ENCODE results near the gene GFOD1.
"Not testable (repeated sequence)": the region's sequence is repeated elsewhere in the genome, so short reads cannot be mapped to it uniquely, and the experiment has no call there.

Gene GFOD1

DNA sequence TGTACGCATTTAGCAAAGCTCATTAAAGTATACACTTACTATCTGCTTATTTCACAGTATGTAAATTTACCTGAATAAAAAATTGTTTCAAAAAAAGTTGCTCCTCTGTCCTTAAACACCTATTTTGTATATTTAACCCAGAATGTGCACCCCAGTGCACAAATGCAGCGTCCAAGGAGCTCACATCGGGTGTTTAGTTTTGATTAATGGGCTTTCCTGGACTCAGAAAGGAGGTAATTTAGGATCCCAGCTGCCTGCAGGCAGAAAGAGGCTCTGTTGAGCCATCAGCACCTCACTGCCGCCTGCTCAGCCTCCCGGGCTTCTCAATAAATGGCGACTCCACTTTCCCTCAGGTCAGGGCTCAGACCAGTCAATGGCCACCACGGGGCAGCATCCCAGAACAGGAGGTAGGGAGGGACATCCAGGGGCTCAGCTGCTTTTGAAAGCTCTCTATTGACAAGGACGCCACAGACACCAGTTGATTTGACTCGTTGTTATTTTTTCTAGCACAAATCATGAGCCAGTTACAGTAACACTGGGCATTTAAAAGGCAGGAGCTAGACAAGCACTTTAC, 88.9 kb downstream of the GFOD1 start:
- DNase-seq = no peak

DNA sequence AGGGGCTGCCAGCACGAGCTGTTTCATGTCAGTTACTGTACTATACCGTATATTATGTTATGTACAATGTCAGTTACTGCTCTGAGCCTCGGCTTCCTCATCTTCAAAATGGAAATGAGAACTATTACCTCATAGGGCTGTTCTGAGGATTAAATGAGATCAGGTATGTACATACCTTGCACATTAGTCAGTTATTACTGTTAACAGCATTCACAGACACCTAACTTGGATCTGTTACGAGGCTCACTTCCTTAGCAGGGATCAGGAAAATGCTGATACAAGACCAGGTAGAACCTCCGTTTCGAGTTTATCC, 89.4 kb downstream of the GFOD1 start:
- no peak for DNase-seq

DNA sequence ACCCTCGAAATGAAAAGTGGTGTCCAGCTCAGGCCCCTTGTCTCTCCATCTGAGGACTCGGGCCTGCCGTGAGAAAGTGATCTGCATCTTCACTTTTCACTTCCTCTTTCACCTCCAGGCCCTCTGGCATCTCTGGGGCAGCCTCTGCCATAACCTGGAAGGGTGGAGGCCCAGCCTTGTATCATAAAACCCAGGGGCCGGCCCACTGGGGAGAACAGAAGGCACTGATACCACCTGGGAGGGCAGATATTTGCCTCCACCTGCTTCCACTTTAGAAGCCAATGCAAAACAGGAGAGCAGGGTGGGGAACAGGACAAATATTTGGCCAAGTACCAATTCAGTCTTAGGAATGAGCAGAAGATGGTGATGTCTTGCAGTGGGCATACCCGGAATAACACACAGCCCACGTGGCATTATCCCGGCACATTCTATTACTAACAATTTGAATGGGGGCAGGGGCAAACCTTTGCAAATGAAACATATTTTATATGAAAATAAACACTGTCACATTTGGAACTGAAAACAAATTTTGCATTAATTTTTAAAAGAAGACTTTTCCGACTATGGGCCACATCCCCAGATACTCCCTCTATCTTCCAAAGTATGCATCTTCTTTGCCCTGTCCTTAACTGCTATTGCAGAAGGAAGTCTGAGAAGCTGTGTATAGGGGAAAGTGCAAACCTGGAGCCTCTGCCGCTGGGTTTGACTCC, 89.9 kb downstream of the GFOD1 start:
- no peak for DNase-seq

DNA sequence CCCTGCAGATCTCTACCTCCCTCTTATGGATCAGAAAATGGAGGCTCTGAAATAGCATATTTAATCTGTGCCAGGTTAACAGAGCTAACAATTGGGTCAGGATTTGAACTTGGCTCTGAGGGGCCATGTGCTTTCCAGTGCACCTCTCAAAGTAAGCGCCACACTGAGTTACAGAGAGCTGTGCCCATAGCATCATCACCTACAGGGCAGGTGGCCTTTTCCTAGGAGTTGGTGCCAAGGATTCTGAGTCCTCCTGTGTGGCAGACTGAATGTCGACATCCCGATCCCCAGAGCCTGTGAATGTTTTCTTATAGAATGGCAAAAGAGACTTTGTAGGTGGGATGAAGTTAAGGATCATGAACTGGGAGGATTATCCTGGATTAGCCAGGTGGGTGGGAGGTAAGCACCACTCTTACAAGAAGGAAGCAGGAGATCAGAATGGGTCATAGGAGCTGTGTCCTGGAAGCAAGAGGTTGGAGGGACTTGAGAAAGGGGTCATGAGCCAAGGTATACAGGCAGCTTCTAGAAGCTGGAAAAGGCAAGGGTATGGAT, 91.1 kb downstream of the GFOD1 start:
- no peak for DNase-seq

DNA sequence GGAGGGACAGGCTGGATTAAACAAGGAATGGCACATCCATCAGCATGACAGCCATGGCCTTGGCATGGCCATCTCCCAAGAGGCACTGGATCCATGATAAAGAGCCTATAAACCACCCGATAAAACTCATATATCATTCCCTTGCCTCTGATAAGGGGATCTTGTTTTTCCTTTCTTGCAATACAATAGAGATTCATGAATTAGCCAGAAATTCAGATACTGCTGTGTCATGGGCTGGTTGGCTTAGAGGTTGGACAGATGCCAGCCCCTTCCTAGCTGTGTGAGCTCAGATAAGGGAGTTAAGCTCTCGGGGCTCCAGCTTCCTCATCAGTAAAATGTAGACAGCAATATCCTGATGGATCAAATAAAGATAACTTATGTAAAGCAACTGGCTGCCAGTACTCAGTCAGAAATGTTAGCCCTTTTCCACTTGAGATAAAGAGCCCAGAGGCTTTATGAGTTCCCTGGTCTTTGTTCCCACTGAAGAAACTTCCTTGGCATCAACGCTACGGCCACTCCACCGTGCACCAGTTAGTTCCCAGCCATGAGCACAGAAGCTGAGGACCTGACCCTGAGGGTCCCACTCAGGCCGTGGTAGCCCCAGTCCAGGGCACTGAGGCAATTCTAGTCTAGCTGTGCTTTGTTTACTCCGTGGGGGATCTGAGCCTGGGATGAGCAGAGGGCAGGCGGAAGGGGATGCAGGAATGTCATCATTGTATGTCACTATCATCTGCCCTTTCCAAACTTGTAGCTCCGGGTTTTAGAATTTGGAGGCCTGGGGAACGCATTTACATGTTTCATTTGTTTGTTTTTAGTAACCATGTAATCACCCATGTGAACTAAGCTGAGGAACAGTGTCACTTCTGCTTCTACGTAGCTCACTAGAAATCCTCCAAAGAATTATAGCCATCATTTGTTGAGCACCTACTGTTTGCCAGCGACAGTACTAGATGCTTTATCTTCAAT, 91.8 kb downstream of the GFOD1 start:
- DNase-seq = no peak

DNA sequence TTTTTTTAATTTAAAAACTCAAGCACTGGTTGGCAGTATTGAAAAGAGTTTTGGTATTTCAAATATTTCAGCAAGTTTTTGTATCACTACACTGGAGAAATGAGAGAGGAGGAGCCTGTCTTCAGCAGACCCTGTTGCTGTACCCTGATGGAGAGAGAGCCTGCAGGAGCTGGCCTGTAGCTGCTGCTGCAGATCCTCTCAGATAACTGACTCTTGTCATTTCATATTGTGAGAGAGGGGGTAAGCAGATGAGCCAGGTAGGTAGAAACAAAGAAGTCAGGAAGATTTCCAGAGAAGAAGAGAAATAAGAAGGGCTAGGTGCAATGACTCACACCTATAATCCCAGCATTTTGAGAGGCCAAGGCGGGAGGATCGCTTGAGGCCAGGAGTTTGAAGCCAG, 94.9 kb downstream of the GFOD1 start:
- no peak for DNase-seq

DNA sequence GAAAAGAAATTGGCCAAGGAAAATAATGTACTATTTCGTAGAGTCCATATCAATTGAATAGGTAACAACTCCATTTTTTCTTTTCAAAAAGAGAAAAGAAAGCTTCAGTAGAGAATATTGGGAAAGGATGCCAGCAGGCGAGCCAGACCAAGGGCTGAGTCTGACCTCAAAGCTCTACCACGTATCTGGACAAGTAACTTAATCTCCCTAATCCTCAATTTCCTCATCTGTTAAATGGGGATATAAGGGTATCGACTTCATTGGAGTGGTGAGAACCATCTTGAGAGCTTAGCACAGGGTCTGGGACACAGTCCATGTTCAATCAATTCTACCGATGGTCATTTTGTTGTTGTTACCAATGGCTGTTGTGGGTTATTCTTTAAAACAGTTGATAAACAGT, 95.9 kb downstream of the GFOD1 start:
- DNase-seq = no peak

DNA sequence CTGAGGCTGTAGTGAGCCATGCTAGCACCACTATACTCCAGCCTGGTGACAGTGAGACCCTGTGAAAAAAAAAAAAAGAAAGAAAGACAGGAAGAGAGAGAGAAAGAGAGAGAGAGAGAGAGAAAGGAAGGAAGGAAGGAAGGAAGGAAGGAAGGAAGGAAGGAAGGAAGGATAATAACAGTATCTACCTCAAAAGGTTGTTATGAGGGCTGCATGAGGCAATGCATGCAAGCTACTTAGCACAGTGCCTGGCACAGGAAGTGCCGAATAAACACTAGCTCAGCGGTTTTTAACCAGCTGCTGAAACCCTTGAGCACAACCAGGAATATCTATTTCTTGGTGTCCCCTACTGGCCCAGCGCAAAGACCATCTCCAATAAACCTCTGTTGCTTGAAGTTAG, 96.7 kb downstream of the GFOD1 start:
- DNase-seq = no peak

DNA sequence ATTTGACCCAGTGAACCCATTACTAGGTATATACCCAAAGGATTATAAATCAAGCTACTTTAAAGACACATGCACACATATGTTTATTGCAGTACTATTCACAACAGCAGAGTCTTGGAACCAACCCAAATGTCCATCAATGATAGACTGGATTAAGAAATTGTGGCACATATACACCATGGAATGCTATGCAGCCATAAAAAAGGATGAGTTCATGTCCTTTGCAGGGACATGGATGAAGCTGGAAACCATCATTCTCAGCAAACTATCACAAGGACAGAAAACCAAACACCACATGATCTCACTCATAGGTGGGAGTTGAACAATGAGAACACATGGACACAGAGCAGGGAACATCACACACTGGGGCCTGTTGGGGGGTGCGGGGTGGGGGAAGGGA, 98.2 kb downstream of the GFOD1 start:
- not testable (repeated sequence) for DNase-seq

DNA sequence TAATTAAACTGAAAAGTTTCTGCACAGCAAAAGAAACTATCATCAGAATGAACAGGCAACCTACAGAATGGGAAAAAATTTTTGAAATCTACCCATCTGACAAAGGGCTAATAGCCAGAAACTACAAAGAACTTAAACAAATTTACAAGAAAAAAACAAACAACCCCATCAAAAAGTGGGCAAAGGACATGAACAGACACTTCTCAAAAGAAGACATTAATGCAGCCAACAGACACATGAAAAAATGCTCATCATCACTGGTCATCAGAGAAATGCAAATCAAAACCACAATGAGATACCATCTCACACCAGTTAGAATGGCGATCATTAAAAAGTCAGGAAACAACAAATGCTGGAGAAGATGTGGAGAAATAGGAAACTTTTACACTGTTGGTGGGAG, 98.6 kb downstream of the GFOD1 start:
- not testable (repeated sequence) for DNase-seq

DNA sequence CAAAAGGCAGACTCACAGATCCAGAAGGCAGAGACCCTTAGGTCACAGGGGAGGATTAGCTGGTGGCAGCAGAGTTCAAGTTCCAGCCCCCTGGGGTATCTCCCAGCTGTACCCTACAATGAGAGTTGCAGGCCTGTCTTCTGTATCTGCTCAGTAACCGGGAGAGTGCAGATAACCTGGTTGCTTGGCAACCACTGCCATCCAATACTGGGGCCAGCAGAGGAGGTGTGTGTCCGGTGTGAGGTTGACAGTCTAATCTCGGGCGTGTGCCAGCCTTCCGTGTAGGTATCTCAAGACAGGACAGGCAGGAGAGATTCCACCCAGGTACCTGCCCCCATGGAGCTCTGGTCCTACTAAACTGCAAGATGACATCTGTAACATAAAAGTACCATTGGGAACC, 102.4 kb downstream of the GFOD1 start:
- no peak for DNase-seq

DNA sequence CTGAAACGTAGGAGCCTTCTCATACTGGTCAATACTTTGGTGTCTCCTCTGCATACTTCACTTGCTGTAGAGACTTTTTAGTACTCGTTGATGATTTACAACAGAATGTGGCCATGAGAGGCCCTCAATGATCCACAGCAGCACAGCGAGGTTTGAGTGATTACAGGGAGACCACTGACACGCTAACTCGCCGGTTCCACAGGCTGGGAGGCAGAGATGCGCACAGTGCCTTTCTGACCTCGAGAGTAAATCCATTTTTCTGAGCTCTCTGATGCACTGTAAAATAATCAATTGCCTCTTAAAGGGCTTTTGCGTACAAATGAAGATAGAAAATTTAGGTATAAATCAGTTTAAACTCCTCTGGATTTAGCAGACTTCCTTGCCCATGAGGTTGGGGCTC, 102.9 kb downstream of the GFOD1 start:
- no peak for DNase-seq

DNA sequence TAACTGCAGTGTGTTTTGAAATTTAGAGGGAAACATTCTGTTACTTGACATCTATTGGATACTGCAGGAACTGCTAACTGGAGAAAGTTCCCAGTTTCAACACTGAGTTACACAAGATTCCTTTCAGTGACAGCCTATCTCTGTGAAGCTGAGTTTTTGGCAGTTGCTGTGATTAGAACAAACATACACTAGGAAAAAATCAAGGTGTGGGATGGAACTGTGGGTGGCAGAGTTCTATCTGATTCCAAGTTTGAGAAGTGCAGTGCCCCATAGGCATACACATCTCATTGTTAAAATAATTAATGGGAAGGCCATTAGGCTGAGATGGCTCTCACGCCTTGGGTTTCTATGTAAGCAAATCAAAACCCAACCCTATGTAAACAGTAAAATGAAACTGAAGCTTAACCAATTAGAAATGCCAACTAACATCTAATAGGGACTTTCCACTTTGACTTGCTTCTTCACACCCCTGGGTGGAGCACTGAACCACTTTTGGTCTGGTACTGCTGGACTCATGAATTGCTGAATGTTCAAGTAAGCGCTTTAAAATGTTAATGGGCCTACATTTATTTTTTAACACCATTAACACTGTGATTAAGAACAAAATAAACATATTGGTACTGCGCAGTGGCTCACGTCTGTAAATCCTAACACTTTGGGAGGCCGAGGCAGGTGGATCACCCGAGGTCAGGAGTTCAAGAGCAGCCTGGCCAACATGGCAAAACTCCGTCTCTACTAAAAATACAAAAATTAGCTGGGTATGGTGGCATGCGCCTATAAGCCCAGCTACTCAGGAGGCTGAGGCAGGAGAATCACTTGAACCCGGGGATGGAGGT, 103.9 kb downstream of the GFOD1 start:
- peak; percentile 9 to 13 for DNase-seq

DNA sequence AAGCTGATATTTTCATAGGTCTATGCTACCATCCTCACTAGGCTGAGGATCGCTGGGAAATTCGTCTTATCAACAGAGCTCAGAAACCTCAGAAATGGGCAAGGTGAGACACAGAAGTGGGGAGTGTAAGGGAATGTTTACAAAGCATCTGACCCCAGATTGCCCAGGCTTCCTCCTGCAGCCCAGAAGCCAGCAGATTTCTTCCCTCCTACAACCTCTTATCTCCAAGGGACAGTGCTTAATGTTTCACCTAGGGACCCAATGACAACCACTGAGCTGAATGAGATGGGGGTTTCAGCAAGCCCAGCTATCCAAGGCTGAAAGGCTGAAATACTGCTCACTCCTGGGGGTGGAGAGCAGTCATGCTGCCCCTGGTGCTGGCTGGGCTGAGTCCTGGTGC, 106.6 kb downstream of the GFOD1 start:
- no peak for DNase-seq

DNA sequence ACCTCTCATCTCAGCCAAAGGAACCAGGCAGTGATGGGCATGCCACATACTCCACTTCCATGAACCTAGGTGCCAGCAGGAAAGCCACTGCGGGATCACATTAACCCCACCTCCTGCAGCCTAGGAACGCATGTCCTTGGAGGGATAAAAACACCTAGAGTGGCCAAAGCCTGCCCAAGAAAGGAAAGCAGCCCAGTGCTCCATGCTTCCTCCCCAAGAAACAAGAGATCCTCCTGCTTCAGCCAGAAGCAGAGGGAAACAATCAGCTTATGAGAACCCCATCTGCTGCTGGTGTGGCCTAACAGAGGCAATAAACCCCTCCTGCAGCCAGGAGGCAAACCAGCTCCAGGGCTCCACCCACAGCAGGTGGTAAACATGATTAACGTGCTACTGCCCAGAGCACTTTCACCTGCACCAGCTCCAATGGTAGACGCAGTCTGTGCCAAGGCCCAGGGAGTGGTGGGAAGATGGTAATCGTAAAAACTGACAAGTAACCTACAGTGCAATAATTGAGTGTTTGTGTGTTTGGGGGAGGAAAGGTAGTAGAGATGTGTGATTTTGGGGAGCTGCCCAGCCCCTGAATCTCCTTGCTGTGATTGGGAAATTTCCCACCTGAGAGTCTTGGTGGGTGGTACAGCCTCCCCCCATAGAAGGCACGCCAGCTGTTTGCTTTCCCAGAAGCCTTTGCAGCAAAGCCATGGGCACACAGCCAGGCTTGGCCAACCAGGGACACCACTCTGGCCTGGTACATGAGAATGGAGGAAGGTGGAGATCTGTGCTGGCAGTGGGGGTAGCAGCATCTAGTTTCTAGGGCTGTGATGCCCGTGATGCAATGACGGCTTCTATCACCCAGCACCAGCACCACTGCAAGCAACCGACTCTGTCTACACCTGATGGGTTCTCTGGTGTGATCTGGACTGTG, 108.5 kb downstream of the GFOD1 start:
- DNase-seq = no peak

DNA sequence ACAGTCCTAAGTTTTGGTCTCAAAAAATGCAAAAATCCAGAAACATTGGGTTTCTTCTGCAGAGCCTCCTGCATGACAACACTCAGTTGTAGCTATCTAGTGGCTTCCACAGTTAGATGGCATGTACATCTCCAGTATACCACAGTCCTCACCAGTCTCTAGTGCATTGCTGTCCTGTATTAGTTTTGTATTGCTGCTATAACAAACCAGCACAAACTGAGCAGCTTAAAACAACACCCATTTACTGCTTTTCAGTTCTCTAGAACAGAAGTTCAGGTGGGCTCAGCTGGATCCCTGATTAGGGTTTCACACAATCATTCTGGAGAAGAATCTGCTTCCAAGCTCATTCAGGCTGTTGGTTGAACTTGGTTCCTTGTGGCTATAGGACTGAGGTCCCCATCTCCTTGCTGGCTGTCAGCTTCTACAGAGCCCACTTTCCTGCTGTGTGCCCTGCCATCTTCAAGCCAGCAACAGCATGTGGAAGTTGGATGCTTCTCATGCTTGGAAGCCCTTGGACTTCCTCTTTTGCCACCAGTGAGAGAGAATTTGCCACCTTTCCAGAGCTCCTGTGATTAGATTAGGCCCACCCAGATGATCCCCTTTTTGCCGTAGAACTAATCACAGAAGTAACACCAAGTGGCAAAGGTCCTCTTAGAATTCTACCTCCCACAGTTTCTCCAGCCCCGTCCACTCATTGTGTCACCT, 110.2 kb downstream of the GFOD1 start:
- no peak for DNase-seq

DNA sequence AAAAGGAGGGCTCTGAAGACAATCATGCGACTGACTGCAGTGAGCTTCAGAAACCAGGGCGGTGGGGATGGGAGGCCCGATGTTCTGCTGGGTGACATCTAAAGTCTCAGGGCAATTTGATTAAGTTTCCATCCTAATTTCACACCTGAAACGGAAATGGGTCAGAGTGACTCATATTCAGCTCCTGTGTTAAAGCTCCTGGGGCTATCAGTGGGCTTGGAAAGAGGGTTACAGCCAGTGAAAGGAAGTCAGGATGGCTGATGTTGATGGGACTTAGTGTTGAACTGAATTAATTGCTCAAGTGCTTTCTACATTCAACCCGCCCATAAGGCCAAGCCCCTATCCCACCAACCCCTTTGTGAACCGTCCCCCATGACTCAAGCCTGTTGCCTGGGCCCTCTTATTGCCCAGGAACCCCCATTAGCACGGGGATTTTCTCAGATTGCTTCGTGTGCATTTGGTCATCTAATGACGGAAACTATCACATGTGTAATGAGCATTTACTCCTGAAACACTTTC, 112.0 kb downstream of the GFOD1 start:
- peak; percentile 9 to 18 for DNase-seq

DNA sequence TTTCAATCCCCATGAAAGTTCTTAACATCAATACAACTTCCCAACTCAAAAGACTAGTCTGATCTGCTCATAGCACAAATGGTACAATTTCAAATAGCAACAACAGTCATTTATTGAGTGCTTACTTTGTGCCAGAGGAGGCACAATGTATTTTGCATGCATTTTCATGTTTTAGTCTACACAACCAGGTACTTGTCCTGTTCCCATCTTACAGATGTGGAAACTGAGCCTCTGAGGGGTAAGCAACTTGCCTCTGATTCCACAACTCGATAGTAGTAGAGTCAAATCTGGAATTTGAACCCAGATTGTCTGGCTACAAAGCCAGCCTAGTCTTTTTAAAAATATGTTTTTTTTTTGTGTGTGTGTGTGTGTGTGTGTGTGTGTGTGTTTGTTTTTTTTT, 113.5 kb downstream of the GFOD1 start:
- DNase-seq = no peak

DNA sequence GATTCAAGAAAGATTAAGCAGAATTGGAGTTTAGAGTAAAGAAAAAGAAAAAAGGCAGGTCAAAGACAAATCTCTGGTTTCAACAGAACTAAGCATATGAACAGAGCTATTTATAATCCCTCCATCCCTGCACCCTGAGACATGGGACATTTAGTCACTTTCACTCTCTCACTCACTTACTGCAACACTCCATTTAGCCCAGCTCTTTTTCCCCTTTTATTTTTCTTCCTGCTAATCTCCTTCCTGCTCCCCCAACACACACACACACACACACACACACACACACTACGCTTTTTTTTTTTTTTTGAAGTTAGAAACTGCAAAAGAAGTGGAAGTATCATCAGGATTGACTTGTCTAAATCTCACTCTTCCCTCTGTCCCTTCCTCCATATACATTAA, 113.9 kb downstream of the GFOD1 start:
- DNase-seq = no peak

DNA sequence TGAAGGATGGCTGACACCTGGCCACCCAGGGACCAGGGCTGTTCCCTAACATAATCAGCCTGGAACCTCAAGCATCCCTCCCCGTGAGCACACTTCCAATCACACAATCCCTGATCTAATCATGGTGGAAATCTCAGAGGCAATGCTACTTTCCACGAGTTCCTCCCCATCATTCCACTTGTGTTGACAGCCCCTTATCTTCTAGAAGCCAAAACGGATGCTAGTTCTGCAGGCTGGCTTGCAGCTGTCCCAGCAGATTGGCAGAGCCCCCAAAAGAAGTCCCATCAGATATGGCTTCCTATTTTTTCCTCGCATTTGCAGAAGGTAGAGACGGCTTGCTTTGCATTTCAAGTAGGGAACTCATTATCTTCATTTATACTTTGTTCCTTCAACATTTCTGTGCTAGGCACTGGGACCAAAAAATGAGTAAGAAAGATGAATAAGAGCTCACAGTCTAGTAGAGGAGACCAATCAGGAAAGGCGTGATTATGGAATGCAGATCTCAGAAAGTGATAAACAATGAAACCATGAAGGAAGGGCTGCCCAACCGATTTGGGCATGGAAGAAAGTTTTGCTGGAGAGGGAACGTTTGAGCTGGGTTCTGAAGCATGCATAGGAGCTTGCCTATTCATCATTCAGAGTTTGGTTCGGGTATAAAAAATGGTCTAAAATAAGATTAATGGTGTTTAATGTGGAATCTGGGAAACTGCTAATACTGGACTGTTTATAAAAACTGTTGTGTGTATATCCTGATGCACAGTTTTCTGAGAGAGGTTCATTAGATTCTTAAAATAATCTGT, 114.5 kb downstream of the GFOD1 start:
- no peak for DNase-seq
